HG03354 (cell line): Measurements from ENCODE around the gene ANKRD36B.
"Not testable (repeated sequence)": the region's sequence is repeated elsewhere in the genome, so short reads cannot be mapped to it uniquely, and the experiment has no call there.

ENCODE experiments used
- ATAC-seq: cut with Tn5 transposase; IDR thresholded peaks from one replicate; pipeline ENCODE4 v1.9.1; 2021; ENCODE audit warnings: mild to moderate bottlenecking; ENCODE audit not compliant: unreplicated experiment, poor library complexity, severe bottlenecking

ANKRD36B gene

GRCh38 chr2:97552406-97552805 is 37.3 kb downstream of the ANKRD36B start:
- not testable (repeated sequence) for ATAC-seq

DNA sequence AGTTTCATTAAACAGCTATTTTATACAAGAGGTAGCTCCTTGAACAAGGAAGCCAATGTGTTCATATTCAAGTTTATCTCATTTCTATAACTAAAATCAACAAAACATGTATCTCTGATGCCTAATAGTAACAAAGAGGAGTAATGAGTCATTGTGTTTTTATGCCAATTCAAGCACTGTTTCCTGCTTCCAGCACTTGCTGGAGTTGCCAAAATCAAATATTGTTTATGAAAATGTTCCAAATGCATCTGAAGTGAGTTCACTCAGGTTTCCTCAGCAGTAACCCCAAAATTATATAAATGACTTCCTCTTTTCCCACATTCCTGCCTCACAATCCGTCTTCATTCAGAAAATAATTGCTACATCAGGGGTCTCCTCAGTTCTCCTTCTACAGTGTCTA is 39.2 kb downstream of the ANKRD36B start:
- ATAC-seq = not testable (repeated sequence)

DNA sequence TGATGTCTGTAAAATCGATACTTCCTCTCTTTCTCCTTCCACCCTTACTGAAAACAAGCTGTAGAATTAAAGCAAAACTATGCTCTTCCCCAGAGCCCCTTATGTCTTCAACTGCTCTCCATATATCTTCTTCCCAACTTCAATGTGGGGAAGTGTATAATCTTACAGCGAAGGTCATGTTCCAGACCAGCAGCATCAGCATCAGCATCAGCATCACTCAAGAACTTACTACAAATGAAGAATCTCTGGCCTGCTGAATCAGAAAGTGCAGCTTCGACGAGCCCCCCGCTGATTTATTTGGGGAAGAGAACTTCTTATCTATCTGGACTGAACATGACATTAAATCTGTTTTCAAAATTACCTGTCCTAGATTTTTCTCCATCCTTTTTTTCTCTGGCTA is 40.6 kb downstream of the ANKRD36B start:
- ATAC-seq = not testable (repeated sequence)

DNA sequence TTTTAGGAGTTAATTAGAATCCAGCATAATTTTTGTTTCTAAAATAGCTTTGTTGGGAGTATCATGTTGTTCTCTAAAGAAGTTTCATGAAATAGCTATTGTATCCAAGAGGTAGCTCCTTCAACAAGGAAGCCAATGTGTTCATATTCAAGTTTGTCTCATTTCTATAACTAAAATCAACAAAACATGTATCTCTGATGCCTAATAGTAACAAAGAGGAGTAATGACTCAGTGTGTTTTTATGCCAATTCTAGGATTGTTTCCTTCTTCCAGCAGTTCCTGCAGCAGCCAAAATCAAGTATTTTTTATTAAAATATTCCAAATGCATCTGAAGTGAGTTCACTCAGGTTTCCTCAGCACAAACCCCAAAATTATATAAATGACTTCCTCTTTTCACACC is 41.1 kb downstream of the ANKRD36B start:
- not testable (repeated sequence) for ATAC-seq

- ATAC-seq = no peak
Observed at GRCh38 chr2:97546711-97547110, 43.0 kb downstream of the ANKRD36B start.

DNA sequence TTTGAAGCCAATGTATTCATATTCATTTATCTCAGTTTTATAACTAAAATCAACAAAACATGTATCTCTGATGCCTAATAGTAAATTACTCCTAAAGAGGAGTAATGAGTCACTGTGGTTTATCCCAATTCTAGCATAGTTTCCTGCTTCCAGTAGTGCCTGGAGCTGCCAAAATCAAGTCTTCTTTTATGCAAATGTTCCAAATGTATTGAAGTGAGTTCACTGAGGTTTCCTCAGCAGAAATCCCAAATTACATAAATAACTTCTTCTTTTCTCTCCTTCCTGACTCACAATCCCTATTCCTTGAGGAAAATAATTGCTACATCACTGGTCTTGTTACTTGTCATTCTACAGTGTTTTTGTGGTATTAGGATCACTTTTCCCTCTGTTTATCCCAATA is 44.8 kb downstream of the ANKRD36B start:
- not testable (repeated sequence) for ATAC-seq

DNA sequence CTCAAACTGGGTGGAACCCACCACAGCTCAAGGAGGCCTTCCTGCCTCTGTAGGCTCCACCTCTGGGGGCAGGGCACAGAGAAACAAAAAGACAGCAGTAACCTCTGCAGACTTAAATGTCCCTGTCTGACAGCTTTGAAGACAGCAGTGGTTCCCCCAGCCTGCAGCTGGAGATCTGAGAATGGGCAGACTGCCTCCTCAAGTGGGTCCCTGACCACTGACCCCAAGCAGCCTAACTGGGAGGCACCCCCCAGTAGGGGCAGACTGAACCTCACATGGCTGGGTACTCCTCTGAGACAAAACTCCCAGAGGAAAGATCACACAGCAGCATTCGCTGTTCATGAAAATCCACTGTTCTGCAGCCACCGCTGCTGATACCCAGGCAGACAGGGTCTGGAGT is 63.8 kb downstream of the ANKRD36B start:
- not testable (repeated sequence) for ATAC-seq

- not testable (repeated sequence) for ATAC-seq
Observed at GRCh38 chr2:97523816-97524215, 65.9 kb downstream of the ANKRD36B start.

- not testable (repeated sequence) for ATAC-seq
Observed at GRCh38 chr2:97522916-97523555, 66.6 kb downstream of the ANKRD36B start.

DNA sequence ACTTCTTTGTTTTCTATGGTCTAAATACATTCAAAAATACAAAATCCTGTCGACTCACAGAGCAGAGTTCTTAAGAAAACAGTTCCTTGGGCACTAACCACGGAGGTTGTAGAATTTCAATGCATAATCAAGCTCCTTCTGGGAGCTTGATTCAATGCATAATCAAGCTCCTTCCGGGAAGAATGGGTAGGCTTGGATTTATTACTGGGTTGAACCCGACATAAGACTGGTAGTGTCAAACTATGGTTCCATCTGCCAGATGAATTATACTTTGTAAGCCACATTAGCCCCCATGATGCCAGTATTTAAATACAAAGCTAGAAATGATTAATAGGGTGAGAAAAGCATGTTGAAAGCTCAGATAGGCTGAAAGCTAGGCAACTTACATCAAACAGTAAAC is 94.0 kb downstream of the ANKRD36B start:
- ATAC-seq = not testable (repeated sequence)

- ATAC-seq = not testable (repeated sequence)
Observed at GRCh38 chr2:97490141-97490540, 99.5 kb downstream of the ANKRD36B start.
